Breast epithelium (tissue), 4 donors: Measurements from ENCODE around the gene WDR11. TPM values are rescaled to one million over a fixed set of nuclear protein-coding genes. Genes with fewer than 3 reads are reported as not detected.

Experiments used
- DNase-seq, 2 donors: peaks; one replicate each; pipeline ENCODE4 v3.0.0-alpha.2; 2019; ENCODE audit warnings: low spot score in 2 of 2
- H3K27ac ChIP-seq, 2 donors: fragments of 200-600 bp; sonication (generic) in 1 of 2; one replicate each; pipeline ENCODE4 v1.5.1; 2016 to 2019; ENCODE audit warnings: mild to moderate bottlenecking in 1 of 2
- H3K27me3 ChIP-seq, 2 donors: fragments of 200-600 bp; sonication (generic) in 1 of 2; one replicate each; pipeline versions ENCODE4 v1.5.1 to v1.6.0; 2017 to 2019; ENCODE audit warnings: control low read depth in 1 of 2, mild to moderate bottlenecking in 1 of 2
- H3K36me3 ChIP-seq: fragments of 200-600 bp; one replicate; pipeline ENCODE4 v1.5.1; 2019
- H3K4me1 ChIP-seq, 2 donors: fragments of 200-600 bp; sonication (generic); one replicate each; pipeline ENCODE4 v1.5.1; 2016 to 2019; ENCODE audit warnings: control low read depth in 1 of 2
- H3K4me3 ChIP-seq, 3 donors: fragments of 200-600 bp; sonication (generic); 1 replicate in 2 of 3; 2 replicates in 1 of 3; pipeline ENCODE4 v1.5.1; 2016 to 2019; ENCODE audit warnings: mild to moderate bottlenecking in 3 of 3, moderate library complexity in 2 of 3
- H3K9me3 ChIP-seq, 2 donors: fragments of 200-600 bp; sonication (generic) in 1 of 2; one replicate each; pipeline ENCODE4 v1.5.1; 2016 to 2019; ENCODE audit warnings: control low read depth in 1 of 2
- POLR2A ChIP-seq: fragments of 450-650 bp; IDR thresholded peaks from one replicate; pipeline ENCODE4 v1.6.1; 2016; ENCODE audit warnings: antibody characterized with exemption, mild to moderate bottlenecking, moderate library complexity
- POLR2AphosphoS5 ChIP-seq, 3 donors: sonication (generic); formaldehyde crosslinking; IDR thresholded peaks; one replicate each; pipeline ENCODE4 v1.6.1; 2017; ENCODE audit warnings: antibody characterized with exemption in 3 of 3
- intact Hi-C: fragments of 100-400 bp; cut with DNase I; formaldehyde crosslinking; loops from one replicate; pipeline ENCODE4 v1.15.1; 2023; ENCODE audit warnings: low total_unique reads
- total RNA-seq, 3 donors: library from RNA; depleted of rRNA; stranded (reverse); fragments of >200 nt; gene quantifications; one replicate each; pipeline ENCODE4 v1.1.0, GENCODE V29; 2016
- TF ChIP-seq, protein P1 (sequence below), 3 donors: fragments of 450-650 bp; IDR thresholded peaks; one replicate each; pipeline ENCODE4 v1.5.1; 2016 to 2017; ENCODE audit warnings: antibody characterized with exemption in 3 of 3, mild to moderate bottlenecking in 3 of 3, moderate library complexity in 3 of 3

The WDR11 gene, protein sequence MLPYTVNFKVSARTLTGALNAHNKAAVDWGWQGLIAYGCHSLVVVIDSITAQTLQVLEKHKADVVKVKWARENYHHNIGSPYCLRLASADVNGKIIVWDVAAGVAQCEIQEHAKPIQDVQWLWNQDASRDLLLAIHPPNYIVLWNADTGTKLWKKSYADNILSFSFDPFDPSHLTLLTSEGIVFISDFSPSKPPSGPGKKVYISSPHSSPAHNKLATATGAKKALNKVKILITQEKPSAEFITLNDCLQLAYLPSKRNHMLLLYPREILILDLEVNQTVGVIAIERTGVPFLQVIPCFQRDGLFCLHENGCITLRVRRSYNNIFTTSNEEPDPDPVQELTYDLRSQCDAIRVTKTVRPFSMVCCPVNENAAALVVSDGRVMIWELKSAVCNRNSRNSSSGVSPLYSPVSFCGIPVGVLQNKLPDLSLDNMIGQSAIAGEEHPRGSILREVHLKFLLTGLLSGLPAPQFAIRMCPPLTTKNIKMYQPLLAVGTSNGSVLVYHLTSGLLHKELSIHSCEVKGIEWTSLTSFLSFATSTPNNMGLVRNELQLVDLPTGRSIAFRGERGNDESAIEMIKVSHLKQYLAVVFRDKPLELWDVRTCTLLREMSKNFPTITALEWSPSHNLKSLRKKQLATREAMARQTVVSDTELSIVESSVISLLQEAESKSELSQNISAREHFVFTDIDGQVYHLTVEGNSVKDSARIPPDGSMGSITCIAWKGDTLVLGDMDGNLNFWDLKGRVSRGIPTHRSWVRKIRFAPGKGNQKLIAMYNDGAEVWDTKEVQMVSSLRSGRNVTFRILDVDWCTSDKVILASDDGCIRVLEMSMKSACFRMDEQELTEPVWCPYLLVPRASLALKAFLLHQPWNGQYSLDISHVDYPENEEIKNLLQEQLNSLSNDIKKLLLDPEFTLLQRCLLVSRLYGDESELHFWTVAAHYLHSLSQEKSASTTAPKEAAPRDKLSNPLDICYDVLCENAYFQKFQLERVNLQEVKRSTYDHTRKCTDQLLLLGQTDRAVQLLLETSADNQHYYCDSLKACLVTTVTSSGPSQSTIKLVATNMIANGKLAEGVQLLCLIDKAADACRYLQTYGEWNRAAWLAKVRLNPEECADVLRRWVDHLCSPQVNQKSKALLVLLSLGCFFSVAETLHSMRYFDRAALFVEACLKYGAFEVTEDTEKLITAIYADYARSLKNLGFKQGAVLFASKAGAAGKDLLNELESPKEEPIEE
- total RNA-seq = 10 to 100 TPM; 58.7 to 74.8 (median 65.6) TPM

DNA sequence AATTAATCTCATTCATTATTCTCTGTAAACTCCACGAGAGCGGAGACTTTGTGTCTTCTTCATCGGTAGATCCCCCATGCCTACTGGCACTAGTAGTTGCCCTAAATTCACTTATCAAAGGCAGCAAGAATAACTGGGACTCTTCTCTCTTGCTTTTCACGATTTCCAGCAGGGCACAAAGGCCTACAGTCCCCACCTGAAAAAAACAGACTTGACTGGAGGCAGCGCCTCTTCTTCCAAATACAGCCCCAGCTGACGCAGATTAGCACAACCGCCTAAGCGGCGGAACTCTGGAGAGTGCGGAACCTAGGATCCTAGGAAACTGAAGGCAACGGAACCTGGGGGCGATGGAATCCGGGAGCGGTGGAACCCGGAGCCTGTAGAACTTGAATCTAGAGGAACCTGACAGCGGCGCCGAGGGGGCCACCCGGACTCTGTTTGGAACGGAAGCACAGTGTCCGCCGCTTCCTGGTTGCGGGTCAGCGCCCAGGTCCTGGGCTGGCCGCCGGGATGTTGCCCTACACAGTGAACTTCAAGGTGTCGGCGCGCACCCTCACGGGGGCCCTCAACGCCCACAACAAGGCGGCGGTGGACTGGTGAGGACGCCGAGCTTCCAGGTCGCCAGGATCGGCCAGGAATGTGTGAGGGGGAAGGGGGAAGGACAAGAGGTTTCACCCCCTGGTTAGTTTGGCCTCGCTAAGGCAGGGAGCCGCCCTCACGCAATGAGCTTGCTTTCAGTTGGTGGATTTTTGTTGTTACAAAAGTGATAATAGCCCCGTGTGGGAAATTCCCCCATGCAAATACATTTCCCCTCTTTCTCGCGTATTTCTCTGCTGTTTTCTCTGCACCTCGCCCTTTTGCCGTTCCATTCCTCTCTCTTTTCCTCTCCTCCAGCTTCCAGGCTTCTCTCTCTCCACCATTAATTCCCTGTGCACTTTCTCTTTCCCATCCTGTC, at the start of gene WDR11:
Gene WDR11, plus strand, starts transcription at position 452 of the 955 bp plus-strand sequence. Its CDS starts 59 bp downstream, at position 511.
- no peaks in the 10 kb centered on the region for H3K27me3 ChIP-seq
- TF ChIP-seq, protein P1, sequence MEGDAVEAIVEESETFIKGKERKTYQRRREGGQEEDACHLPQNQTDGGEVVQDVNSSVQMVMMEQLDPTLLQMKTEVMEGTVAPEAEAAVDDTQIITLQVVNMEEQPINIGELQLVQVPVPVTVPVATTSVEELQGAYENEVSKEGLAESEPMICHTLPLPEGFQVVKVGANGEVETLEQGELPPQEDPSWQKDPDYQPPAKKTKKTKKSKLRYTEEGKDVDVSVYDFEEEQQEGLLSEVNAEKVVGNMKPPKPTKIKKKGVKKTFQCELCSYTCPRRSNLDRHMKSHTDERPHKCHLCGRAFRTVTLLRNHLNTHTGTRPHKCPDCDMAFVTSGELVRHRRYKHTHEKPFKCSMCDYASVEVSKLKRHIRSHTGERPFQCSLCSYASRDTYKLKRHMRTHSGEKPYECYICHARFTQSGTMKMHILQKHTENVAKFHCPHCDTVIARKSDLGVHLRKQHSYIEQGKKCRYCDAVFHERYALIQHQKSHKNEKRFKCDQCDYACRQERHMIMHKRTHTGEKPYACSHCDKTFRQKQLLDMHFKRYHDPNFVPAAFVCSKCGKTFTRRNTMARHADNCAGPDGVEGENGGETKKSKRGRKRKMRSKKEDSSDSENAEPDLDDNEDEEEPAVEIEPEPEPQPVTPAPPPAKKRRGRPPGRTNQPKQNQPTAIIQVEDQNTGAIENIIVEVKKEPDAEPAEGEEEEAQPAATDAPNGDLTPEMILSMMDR (IDR thresholded peaks at IDR 0.05) = no peak
- TF ChIP-seq POLR2A (no peak), POLR2AphosphoS5 (IDR thresholded peaks at IDR 0.05) (peak; percentile 67 to 73 (median 72))
- H3K9me3 ChIP-seq = no peaks in the 10 kb centered on the region
- H3K36me3 ChIP-seq = no peaks in the 10 kb centered on the region
- peak; percentile 78 to 90 for DNase-seq
- peak within 1 kb of the TSS; percentile 86 to 87 for H3K27ac ChIP-seq
- H3K4me3 ChIP-seq = peak within 1 kb of the TSS; percentile 69 to 82 (median 81)
- intact Hi-C loops = no loop called here
- H3K4me1 ChIP-seq = peaks cover 0 to 9% of the 10 kb centered on the region in 2 donors

DNA sequence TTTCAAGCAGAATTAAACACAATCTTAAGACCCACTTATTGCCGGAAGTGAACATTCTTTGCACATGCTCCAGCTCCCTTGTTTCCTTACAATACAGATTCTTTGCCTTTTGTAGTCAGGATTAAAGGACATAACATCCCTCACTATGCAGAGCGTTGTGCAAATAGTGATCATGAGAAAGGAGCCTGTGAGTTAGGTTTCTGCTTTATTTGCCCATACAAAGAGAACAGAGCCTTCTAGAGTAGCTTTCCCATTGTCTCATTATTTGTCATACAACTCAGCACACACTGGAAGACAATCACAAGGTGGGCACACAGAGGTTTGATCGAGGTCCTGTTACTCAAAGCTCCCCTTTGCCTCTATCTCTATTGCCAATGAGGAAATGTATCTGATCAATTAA, 48.2 kb upstream of the WDR11 start:
- Histone ChIP-seq H3K27me3 (no peaks in the 10 kb centered on the region), H3K27ac (no peak overlapping the region), H3K9me3 (no peaks in the 10 kb centered on the region), H3K4me3 (no peak overlapping the region), H3K36me3 (no peaks in the 10 kb centered on the region), H3K4me1 (no peaks in the 10 kb centered on the region)
- intact Hi-C loops = no loop called here
- DNase-seq = no peak
- TF ChIP-seq POLR2A (no peak), POLR2AphosphoS5 (IDR thresholded peaks at IDR 0.05) (no peak)
- TF ChIP-seq, protein P1 (IDR thresholded peaks at IDR 0.05) = no peak

DNA sequence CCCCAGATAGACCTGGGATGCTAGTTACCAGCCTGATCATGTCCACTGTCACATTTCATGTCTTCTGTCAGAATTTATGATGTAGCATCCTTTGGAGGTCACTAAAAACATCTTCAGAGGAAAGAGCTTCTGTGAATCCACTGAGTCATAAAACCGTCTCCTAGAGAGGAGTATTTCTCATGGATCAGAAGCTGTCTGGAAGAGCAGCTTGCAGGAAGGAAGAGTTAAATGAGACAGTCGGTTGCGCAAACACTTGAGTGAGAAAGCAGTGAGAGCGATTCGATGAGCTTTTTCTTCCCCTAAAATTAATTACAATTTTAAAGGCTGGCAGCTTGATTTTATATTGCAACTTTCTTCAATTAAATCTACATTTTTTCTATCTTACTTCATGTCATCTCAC, 47.2 kb upstream of the WDR11 start:
- Histone ChIP-seq H3K4me3 (no peak overlapping the region), H3K9me3 (no peaks in the 10 kb centered on the region), H3K27ac (no peak overlapping the region), H3K27me3 (no peaks in the 10 kb centered on the region), H3K4me1 (no peaks in the 10 kb centered on the region), H3K36me3 (no peaks in the 10 kb centered on the region)
- no peak for DNase-seq
- TF ChIP-seq POLR2AphosphoS5 (IDR thresholded peaks at IDR 0.05) (no peak), POLR2A (no peak)
- TF ChIP-seq, protein P1 (IDR thresholded peaks at IDR 0.05) = no peak
- intact Hi-C loops = no loop called here

DNA sequence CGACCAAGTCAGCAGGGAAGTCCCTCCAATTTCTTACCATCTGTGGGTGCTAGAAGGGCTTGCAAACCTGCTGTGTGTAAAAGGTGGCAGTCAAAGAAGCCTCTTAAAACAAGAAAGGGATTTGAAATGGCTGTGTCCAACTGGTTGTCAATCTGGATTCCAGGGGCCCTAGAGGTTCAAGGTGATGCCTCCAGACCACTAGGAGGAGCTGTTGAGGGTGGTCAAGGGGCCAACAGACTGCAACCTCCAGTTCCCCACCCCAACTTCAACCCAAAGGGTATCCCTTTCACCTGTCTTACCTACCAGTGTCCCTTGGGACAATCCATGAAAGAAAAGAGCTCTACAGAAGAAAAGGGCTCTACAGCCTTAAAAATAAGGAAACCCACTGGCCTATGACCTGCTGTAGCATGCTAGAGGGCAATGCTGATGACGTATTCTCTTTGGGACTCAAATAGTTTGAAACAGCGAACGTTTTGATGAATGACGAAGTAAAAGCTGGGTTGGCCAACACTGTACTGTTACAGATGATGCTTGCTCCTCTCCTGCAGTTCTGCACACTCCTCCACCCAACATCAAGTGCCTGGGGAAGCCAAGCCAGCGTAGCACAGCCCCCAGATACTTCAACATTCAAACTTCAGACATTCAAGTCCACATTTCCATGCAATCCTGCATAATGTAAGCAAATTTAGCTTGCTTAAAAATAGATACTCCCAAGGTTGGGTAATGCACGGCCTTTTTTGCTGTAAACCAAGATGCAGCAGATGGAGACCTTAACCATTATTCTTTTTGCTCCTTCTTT, 45.9 kb upstream of the WDR11 start:
- DNase-seq = no peak
- H3K4me1 ChIP-seq = no peaks in the 10 kb centered on the region
- no peak for TF ChIP-seq POLR2A
- TF ChIP-seq, protein P1 (IDR thresholded peaks at IDR 0.05) = no peak
- no peaks in the 10 kb centered on the region for H3K36me3 ChIP-seq
- no peaks in the 10 kb centered on the region for H3K27me3 ChIP-seq
- intact Hi-C loops = no loop called here
- H3K9me3 ChIP-seq = no peaks in the 10 kb centered on the region
- no peak overlapping the region for H3K27ac ChIP-seq
- no peak overlapping the region for H3K4me3 ChIP-seq
